Fibroblast of skin of left biceps (primary cell): ENCODE results near the gene MXI1.
"Not testable (repeated sequence)": the region's sequence is repeated elsewhere in the genome, so short reads cannot be mapped to it uniquely, and the experiment has no call there.

Experiments
- DNase-seq, 2 experiments: peaks; one replicate each; pipeline ENCODE4 v3.0.0-alpha.2; 2013; ENCODE audit warnings: low read depth in 2 of 2

The MXI1 gene

DNA sequence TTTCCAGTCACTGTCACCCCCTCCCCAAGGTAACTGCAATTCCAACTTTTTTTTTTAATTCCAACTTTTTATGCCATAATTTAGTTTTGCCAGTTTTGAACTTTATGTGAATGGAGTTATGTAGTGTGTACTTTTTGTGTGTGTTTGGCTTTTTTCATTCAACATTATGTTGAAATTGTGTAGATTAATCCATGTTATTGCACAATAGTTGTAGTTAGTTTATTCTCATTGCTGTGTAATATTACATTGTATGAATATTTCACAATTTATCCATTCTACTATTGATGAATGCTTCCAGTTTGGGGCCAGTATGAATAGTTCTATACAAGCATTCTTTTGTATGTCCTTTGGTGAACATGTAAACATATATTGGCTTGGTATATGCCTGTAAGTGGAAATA, 32.5 kb downstream of the MXI1 start:
- DNase-seq, result no peak

- no peak for DNase-seq
Measured at GRCh38 chr10:110241407-110241806, 34.0 kb downstream of the MXI1 start.

GRCh38 chr10:110241841-110242240, 34.4 kb downstream of the MXI1 start:
- no peak for DNase-seq

GRCh38 chr10:110242511-110242910, 35.1 kb downstream of the MXI1 start:
- DNase-seq, result no peak

GRCh38 chr10:110244550-110244949, 37.1 kb downstream of the MXI1 start:
- DNase-seq, result no peak

DNA sequence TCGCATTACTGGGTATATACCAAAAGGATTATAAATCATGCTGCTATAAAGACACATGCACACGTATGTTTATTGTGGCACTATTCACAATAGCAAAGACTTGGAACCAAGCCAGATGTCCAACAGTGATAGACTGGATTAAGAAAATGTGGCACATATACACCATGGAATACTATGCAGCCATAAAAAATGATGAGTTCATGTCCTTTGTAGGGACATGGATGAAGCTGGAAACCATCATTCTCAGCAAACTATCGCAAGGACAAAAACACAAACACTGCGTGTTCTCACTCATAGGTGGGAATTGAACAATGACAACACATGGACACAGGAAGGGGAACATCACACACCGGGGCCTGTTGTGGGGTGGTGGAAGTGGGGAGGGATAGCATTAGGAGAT, 40.4 kb downstream of the MXI1 start:
- DNase-seq, result not testable (repeated sequence)

DNA sequence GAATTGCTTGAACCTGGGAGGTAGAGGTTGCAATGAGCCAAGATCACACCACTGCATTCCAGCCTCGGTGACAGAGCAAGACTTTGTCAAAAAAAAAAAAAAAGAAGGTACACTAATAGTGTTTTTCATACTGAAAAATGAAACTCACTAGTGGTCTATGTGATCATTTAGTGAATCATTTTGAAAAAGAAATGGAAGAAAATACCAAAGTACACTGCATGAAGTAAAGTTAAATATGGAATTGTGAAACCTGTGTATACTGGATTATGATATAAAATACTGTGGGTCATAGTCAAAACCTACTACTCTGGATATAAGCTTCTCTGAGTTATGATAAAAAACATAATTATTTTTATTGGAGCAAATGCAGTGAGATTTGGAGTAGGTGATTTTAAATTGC, 42.1 kb downstream of the MXI1 start:
- not testable (repeated sequence) for DNase-seq

GRCh38 chr10:110251392-110251791, 44.0 kb downstream of the MXI1 start:
- not testable (repeated sequence) for DNase-seq

- no peak for DNase-seq
Measured at GRCh38 chr10:110252151-110252550, 44.7 kb downstream of the MXI1 start.

DNA sequence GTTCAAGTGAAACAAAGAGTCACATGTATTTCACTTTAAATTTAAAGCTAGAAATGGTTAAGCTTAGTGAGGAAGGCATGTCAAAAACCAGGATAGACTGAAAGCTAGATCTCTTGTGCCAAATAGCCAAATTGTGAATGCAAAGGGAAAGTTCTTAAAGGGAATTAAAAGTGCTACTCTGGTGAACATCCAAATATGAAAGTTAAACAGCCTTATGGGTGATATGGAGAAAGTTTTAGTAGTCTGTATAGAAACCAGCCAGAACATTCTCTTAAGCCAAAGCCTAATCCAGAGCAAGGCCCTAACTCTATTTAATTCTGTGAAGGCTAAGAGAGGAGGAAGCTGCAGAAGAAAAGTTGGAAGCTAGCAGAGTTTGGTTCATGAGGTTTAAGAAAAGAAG, 47.1 kb downstream of the MXI1 start:
- no peak for DNase-seq

DNA sequence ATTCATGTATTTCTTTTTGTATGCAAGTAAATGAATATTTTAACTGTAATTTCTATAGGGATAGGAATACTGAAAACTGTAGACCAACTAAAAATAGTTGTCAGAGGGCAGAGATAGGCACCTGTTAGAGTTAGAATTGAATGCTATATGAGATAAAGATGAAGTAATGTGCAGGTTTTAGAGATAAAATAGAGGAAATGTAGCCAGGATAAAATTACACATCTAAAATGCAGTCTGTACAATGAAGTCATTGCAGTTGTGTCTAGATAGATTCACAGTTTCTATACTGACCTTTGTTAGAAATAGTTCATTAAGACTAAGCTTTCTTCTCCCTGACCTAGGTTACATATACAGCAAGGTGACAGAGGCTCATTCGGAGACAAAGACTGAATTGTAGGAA, 51.1 kb downstream of the MXI1 start:
- no peak for DNase-seq

DNA sequence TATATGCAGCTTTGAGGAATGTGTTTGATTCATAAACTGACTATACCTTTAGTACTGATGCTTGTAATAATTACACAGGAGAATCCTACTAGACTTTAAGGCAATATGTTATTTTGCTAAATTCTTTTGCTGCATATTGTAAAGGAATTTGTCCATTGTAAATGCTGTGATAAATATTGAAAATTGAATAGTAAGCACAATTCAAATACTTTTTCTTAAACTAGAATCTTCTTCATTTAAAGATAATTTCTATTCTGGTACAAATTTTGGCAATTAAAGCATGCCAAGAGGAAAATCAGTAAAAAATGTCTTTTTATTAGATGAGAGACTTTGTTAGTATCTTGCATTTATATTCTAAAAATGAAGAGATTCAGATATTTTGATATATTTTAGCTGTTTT, 51.9 kb downstream of the MXI1 start:
- DNase-seq, result no peak

DNA sequence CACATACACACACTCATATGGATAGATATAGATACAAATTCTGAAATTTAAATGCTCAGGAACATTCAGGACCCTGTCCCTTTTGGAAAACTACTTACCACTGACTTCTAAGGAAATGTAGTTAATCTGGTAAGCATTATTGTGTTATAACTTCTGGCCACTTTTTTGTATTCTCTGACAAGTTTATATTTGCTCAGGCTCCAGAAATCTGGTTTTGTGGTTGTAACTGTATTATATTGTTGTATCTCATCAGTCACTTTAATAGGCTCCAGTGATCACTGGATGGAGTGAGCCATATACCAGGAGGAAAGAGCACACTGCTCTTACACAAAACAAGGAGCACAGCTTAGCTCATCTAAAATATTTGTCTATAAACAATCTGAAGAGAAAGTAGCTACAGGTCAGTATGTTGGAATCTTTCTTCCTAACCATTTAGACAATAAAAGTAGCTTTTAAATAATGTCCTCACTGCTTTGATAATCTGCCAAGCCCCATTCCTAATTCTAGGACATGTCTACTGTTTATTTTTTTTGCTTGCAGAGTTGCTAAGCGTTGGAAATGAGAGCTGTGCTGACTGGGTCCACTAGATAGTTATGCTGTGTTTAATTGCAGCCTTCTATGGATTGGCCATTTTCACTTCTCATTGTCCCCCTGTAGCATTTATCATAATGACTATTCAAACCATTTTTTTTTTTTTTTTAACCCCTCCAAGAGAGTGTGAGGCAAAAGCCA, 53.5 kb downstream of the MXI1 start:
- DNase-seq, result no peak

DNA sequence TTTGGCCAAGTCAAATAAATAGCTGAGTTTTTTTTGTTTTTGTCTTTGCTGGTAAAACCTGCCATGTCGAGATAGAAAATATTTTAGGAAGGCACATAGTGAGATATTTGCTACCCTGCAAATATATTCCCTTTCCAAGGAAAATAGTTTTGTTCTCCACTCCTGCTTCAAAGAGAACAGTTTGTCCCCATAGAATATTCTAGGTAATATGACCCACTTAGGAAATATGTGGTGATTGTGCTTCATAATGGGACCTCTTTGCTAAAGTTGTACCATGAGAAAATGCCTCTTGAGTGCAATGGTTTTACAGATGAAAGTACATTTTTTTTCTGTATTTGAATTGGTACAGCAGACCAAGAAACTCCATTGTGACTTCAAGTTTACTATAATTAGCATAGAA, 55.8 kb downstream of the MXI1 start:
- no peak for DNase-seq

GRCh38 chr10:110265573-110266193, 58.3 kb downstream of the MXI1 start:
- DNase-seq, result no peak

DNA sequence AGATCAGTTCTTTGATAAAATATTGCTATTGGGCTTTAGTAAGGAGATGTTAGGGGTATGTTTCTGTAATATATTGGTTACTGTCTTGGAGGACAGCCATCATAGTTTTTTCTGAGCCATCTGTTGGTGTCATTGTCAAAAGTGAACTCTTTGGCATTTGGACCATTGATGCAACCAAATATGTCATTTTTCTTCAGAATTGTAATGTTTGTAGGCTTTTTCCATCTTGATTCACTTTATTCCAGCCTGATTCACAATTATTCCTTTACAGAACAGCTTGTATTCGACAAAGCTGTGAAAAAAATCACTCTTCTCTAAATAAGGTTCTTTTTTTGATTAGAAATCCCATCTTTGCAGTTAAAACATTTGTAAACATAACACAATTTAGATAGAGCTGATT, 59.9 kb downstream of the MXI1 start:
- DNase-seq, result no peak

- no peak for DNase-seq
Measured at GRCh38 chr10:110268442-110268841, 61.0 kb downstream of the MXI1 start.

GRCh38 chr10:110268971-110269370, 61.6 kb downstream of the MXI1 start:
- DNase-seq, result no peak

GRCh38 chr10:110269374-110270318, 62.2 kb downstream of the MXI1 start:
- DNase-seq, result no peak

DNA sequence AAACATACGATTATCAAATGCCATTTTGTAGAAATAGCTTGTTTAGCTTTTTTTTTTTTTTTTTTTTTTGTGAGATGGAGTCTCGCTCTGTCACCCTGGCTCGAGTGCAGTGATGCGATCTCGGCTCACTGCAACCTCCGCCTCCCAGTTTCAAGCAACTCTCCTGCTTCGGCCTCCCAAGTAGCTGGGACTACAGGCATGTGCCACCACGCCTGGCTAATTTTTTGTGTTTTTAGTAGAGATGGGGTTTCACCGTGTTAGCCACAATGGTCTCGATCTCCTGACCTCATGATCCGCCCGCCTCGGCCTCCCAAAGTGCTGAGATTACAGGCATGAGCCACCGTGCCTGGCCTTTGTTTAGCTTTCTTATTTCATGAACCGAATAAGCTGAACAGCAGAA, 65.6 kb downstream of the MXI1 start:
- DNase-seq, result not testable (repeated sequence)

DNA sequence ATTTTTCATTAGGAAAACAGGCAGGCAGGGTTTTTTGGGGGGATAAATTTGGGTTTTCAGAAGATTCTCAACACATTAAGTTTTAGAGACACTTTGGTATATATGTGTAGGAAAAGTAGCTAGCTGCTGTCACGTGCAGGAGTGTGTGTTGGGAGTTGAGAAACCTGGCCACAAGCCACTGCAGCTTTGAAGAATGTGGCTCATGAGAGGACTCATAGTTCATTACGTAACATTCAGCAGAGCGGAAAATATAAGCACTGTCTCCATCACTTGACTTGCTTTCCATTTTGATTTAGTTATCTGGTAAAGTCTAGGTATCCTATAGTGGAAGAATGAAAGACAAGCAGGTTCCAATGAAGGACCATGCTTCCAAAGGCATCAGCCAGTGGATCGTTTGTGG, 66.1 kb downstream of the MXI1 start:
- peak; percentile 60 to 62 for DNase-seq

- DNase-seq, result no peak
Measured at GRCh38 chr10:110274072-110274627, 66.7 kb downstream of the MXI1 start.
